GM12873 (cell line): ENCODE measurements around the gene RAE1.

ENCODE experiments used
- CTCF ChIP-seq: IDR thresholded peaks from 2 replicates; pipeline ENCODE4 v1.5.1; 2012; ENCODE audit warnings: low read depth, mild to moderate bottlenecking, moderate library complexity, low read length, control low read depth; ENCODE audit not compliant: insufficient read depth; ENCODE audit errors: missing control alignments

The RAE1 gene

GRCh38 chr20:57351042-57351783 is at the start of gene RAE1:
TSS of gene RAE1 (plus strand) at chr20:57351255. CDS start at chr20:57354039, 2,784 bp downstream.
- TF ChIP-seq CTCF: no peak

- no peak for TF ChIP-seq CTCF
These were observed 44.3 kb upstream of the RAE1 start for GRCh38 chr20:57306747-57307146.

GRCh38 chr20:57308451-57309271 is 42.4 kb upstream of the RAE1 start:
- no peak for TF ChIP-seq CTCF

GRCh38 chr20:57309544-57310115 is 41.4 kb upstream of the RAE1 start:
- TF ChIP-seq CTCF: no peak

GRCh38 chr20:57310821-57311514 is 40.1 kb upstream of the RAE1 start:
- no peak for TF ChIP-seq CTCF

GRCh38 chr20:57312138-57312537 is 38.9 kb upstream of the RAE1 start:
- TF ChIP-seq CTCF: no peak
